ENCODE results near the gene SLC6A18. TPM values are rescaled to one million over a fixed set of nuclear protein-coding genes. Genes with fewer than 3 reads are reported as not detected.

SLC6A18 gene
- total RNA-seq, 2 donors from 2014 or later, result not detected

- Histone ChIP-seq H3K4me3 (no peak overlapping the region), H3K36me3 (no peaks in the 10 kb centered on the region), H3K27ac (no peak overlapping the region), H3K27me3 (replicated peaks; ENCODE audit: insufficient read depth) (peaks cover 18% of the 10 kb centered on the region), H3K4me1 (replicated peaks) (no peaks in the 10 kb centered on the region), H3K9me3 (no peaks in the 10 kb centered on the region)
- 43% methylated on average over 19 of the region's 22 CpGs for WGBS
- intact Hi-C loops (cut with DNase I), result no loop called here
- DNase-seq (ENCODE audit: low spot score), result no peak
- no peak for TF ChIP-seq POLR2A (IDR thresholded peaks at IDR 0.05)
- TF ChIP-seq POLR2AphosphoS5 (IDR thresholded peaks at IDR 0.05), result no peak
These were observed 70.5 kb downstream of the SLC6A18 start for GRCh38 chr5:1295650-1296037.

Other genes starting within 250 kb of the SLC6A18 start
- 10 to 100 TPM in 1 of 2 donors, 1 to 10 TPM in 1; 2.9 to 22.1 TPM for gene NKD2, start 216.6 kb upstream of the SLC6A18 start, total RNA-seq
- 100 to 1,000 TPM in 1 of 2 donors, 10 to 100 TPM in 1; 27.6 to 138 TPM for gene SLC12A7, start 113.3 kb upstream of the SLC6A18 start, total RNA-seq
- gene SLC6A19, start 23.8 kb upstream of the SLC6A18 start, total RNA-seq, result under 1 TPM; 0.09 to 0.17 TPM
- 1 to 10 TPM in 1 of 2 donors, not detected in 1; 3.6 TPM for gene TERT, start 69.7 kb downstream of the SLC6A18 start, total RNA-seq
- gene CLPTM1L, start 119.7 kb downstream of the SLC6A18 start, total RNA-seq, result 100 to 1,000 TPM; 105 to 135 TPM
- 1 to 10 TPM in 1 of 2 donors, not detected in 1; 4.6 TPM for gene SLC6A3, start 220.1 kb downstream of the SLC6A18 start, total RNA-seq

Data from prostate gland (tissue), 2 donors.